Activated effector memory CD4-positive, alpha-beta T cell treated with Interleukin-2 at 50 U/mL for 16 hours (primary cell): ENCODE results near the gene HBG1.

Source experiments
- DNase-seq: peaks from one replicate; pipeline ENCODE4 v3.0.0-alpha.2; 2020

Gene HBG1

DNA sequence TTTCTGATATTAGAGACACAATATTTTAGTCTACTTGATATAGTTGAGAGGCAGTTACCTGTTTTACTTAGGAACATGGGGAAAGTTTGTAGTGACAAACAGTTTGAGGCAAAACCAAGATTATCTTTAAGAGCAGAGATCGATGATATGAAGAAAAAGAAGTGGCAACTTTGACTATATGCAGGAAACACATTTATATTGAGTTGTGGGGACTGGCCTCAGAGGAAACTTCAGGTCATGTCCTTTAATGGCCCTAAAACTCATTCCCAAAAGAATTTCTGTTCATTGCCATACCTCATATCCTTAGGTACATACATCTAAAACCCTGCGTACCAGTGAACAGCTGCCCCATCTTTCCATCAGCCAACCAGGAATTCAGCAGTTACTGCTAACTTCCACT is 4.5 kb downstream of the HBG1 start:
- DNase-seq = no peak

DNA sequence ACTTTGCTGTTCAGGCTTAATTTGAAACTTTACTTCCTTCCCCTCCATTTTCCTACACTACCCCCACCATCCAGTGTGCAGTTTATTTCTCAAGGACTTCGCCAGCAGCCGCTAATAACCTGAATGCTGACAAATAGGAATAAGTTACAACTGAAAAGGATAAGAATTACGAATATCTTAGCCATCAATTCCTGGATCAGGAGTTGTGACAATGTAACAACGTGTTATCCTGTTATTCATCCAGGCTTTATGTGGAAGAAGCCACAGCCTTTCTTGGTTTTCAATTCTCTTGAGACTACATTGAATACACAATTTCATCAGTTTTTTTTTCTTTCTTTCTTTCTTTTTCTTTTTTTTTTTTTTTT is 5.9 kb downstream of the HBG1 start:
- DNase-seq = no peak

DNA sequence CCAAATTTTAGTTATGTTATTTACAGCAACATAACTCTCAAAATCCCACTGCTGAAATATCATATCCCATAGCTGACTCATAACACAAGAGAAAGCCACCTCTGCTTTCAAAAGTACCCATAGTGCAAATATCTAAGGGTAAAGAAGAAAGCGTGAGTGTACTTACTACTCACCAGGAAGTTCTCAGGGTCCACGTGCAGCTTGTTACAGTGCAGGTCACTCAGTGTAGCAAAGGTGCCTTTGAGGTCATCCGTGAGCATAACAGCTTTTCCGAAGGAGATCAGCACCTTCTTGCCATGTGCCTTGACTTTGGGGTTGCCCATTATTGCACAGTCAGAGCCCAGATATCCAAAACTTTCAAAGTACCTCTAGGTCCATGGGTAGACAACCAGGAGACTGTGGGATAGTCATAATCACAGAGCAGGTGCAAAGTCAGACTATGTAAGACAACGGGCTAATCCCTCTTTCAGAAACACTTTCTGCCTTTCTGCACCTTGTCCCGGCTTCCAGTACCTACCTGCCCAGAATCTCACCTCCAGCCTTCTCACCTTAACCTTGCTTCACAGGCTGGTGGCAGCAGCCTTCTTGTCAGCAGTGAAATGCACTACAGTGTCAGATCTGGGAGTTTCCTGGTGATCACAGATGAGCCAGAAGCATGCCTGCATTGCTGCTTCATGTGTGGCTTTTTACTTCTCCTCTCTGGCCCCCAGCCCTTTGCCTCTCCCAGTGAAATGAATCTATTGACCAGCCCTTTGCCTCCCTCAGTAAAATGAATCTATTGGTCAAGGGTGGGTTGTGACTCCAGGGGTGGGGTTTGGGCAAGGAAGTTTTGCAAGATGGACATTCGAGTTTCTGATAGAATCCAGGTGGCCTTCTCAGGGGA is 6.5 kb downstream of the HBG1 start:
- no peak for DNase-seq

DNA sequence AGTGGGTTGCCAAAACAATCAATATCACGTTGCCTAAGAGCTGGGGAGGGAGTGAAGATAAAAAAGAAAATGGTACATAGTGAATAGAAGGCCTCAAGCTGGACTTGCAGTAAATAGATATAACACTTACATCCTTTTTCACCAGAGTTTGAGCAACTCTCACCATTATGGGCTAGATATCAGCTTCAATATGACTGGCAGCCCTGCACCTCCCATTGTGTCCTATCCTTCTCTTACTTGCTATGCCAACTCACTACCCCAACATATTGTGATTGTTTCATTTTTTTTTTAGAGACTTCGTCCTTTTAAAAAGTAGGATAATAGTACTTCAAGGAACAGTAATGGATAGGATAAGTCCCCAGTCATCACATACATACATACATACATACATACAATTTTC is 7.4 kb downstream of the HBG1 start:
- no peak for DNase-seq

DNA sequence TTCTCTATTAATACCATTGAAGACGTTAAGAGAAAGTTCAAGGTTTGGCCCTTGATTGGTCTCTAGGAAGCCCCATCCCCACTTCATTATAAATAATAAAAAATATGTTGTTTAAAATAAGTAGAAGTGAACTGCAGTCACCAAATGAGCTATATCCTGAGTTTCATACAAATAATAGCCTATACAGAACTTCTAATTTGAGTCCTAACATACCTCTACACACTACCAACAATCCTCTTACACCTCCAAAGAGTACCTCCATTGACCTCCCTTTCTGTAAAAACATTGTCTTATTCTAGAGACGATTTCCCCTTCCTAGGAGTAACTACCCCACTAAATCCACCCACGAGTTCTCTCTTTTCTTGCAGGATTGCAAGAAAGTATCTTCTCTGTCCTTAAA is 8.2 kb downstream of the HBG1 start:
- DNase-seq = no peak

DNA sequence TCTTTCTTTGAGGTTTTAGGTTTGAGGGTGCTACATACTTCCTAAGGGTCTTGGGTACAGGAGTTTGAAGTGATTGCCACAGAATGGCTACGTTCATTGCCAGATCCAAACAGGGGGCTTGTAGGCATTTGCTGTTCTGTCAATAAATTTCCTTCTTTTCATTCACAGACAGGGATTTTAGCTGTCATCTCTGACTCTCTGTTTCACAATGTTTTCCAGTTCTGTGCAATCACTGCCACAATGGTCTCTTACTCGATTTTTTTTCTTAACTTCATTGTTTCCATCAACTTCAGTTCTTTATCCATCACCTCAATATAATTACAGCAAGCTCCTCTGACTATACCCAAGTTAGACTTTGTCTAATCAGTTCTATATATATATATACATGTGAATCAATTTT is 9.2 kb downstream of the HBG1 start:
- DNase-seq = no peak

DNA sequence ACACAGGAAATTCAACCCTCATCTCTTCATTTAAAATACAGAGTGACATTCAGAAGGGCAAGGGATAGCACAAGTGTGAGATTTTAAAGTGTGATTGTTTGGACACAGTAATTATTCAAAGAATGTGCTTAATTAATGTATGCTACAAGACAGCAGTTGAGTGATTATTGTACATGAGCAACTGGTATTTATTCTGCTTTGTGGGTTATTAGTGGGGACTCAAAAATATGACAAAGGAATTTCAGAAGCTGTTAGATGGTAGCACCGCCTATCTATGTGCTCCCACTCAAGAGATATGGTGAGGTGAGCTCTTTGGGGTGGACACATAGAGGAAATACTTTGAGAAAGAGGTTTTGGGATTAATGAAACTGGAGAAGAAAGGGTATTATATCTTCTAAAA is 9.6 kb downstream of the HBG1 start:
- DNase-seq = no peak

DNA sequence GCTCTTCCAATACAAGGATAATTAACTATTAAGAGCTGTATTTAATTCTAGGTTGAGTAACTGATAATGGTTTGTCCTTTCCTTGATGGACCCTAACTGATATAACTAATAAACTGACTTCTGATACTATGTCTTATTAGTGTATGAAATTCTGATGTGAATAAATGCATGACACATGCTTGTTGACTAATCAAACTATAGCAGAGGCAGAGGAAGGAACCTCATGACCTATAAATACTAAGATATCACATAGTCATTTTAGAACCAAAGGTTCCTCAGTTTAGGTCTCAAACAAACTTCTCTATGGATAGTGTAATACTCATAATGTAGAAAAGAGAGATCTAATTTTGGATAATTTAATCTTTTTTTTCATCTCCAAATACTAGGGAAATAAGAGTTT is 10.6 kb downstream of the HBG1 start:
- no peak for DNase-seq

DNA sequence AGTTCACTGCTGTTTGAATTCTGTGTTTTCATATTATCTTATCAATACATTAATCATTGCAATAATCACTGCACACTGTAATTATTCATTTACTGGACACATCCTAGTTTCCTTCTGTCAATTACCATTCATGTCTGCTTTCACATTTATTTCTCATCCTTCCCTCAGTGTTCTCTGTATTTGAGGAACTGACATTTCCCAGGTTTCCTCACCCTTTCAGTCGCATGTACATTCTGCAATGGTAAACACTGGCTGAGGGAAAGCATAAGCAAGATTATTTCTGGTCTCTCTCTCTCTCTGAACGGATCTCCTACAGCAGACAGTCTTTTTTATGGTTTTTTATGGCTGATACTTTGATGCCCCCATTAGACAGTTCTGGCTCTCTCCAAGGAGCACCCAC is 11.2 kb downstream of the HBG1 start:
- DNase-seq = no peak

DNA sequence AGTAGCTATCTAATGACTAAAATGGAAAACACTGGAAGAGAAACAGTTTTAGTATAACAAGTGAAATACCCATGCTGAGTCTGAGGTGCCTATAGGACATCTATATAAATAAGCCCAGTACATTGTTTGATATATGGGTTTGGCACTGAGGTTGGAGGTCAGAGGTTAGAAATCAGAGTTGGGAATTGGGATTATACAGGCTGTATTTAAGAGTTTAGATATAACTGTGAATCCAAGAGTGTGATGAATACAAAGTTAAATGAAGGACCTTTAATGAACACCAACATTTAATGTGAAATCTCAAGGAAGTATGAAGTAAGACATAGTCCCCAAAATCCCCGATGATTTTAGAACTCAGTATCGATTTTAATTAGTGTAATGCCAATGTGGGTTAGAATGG is 12.2 kb downstream of the HBG1 start:
- no peak for DNase-seq

DNA sequence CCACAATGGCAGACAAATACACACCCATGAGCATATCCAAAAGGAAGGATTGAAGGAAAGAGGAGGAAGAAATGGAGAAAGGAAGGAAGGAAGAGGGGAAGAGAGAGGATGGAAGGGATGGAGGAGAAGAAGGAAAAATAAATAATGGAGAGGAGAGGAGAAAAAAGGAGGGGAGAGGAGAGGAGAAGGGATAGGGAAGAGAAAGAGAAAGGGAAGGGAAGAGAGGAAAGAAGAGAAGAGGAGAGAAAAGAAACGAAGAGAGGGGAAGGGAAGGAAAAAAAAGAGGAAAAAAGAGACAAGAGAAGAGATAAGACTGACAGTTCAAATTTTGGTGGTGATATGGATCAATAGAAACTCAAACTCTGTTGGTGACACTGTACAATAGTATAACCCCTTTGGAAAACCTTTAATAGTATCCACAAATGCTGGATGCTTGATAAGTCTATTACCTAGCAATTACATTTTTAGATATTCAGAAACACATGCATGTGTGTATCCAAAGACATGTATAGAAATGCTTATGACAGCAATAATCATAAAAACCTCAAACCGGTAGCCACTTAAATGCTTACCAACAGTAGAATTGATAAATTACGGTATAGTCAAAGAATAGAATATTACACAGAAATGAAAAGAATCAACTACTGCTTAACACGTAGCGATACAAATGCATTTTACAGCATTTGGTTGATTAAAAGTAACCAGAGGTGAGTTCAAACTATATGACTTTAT is 14.1 kb downstream of the HBG1 start:
- DNase-seq = no peak

DNA sequence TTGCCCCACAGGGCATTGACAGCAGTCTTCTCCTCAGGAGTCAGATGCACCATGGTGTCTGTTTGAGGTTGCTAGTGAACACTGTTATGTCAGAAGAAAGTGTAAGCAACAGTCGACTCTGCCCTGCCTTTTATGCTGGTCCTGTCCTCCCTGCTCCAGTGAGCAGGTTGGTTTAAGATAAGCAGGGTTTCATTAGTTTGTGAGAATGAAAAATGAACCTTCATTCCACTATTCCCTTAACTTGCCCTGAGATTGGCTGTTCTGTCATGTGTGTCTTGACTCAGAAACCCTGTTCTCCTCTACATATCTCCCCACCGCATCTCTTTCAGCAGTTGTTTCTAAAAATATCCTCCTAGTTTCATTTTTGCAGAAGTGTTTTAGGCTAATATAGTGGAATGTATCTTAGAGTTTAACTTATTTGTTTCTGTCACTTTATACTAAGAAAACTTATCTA is 15.2 kb downstream of the HBG1 start, which contains the start of gene HBD:
Gene HBD, minus strand, starts transcription at position 103 of the 454 bp plus-strand sequence. Its CDS starts 50 bp downstream, at position 53.
- DNase-seq = no peak

DNA sequence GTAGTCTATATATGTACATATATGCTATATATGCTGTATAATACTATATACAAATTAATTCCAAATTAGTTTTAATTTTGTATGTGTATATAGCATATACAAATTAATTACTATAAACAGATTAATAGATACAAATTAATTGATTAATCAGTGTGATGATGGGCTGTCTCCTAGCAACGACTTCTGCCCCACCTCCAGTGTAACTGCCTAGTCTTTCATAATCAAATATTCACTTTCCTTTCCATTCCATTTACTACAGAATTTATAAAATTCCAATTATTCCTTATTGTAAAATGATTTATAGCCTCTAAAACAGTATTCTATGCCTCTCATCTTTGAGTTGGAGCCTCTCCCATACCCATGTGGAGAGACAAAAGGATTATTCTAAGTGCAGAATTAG is 16.4 kb downstream of the HBG1 start:
- no peak for DNase-seq

DNA sequence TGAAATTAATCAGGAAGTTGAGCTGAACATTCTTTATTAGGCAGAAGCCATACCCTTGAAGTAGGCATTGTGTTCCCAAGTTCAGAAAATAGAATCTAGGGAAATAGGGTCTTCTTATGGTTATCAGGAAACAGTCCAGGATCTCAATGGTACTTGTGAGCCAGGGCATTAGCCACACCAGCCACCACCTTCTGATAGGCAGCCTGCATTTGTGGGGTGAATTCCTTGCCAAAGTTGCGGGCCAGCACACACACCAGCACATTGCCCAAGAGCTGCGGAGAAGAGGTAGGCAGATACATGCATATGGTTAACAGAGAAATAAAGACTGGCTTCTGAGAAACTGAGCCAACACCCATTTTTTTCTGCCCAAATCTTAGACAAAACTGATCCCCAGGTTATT is 16.8 kb downstream of the HBG1 start:
- no peak for DNase-seq

DNA sequence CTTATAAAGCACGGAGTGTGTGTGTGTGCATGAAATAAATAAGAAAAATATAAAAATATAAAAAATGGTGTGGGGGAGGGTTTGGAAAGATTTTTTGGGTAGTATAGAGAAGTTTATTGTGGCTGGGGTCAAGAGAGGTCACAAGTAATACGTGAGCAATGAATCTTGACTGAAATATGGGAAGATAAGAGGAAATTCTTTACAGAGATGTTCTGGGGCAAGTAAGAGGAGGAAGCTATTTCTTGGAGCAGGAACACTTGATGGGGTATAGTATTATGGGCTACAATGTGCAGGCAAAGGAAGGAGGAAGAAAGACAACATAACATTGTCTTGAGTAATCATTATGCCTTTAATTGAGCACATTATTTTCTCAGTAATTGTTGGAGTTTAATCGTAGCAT is 17.5 kb downstream of the HBG1 start:
- DNase-seq = no peak

DNA sequence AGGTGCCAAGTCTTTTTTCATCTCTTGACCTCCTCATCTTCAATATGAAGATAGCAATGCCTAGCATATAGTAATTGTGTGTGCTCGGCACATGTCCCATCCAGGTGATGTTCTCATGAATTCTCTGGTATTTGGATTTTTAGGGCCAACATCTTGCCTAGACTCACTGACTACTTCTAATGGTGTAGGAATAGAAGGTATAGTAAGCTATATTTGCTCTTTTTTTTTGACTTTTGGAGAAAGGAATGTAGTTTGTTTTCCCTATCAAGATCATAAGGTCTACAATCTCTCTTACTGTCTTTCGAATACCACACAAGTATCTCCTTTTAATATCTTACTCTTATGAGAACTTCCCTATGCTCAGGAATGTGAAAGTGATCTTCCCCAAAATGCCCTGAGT is 18.5 kb downstream of the HBG1 start:
- DNase-seq = no peak

DNA sequence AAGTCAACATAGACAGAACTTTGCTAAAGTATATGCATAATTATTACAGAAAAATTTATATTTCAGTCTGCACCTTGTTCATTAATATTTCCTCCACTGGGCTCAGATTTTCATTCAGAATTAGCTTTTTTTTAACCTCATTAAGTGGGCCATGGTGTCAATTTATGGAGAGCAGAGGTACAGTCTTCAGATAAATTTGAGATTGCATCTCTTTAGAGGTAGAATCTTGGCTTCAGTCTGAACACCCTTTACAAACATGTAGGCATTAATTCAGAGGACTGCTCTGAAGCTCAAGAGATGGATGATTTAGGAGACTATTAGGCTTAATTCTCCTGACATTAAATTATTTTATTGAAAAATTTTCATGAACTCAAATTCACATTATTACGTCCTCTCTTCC is 19.4 kb downstream of the HBG1 start:
- DNase-seq = no peak

DNA sequence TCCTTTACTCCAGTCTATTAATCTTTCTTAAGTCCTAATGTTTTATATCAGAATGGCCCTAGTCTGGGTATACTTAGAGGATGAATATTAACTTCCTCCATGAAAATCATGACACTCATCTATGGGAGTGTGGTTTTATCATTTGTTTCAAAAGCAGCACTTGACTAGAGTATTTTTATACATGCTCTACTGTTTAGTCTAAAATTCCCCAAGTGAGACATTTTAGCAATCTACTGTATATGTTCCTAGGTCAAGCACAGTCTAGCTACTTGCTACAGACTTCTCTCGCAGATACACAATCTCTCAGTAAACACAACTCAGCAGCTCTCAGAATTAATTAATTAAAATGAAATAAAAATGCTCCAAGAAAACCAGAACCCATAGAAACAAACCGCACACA is 19.9 kb downstream of the HBG1 start:
- DNase-seq = no peak

DNA sequence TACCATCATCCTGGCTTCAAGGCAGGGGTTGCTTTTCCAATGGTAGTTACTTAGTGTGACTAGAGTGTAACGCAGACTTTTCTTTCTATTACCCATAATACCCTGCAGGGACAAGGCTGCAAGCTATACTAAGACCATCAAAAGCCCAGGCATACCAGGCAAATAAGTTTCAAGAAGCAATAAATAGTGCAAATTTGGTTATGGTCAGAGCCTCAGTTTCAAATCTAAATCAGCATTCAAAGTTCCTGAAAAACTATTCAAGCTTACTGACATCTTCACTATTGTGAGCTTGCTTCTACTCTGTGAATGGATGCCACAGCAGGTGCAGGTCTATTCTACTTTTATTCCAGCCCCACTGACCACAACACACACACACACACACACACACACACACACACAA is 20.3 kb downstream of the HBG1 start:
- DNase-seq = no peak

DNA sequence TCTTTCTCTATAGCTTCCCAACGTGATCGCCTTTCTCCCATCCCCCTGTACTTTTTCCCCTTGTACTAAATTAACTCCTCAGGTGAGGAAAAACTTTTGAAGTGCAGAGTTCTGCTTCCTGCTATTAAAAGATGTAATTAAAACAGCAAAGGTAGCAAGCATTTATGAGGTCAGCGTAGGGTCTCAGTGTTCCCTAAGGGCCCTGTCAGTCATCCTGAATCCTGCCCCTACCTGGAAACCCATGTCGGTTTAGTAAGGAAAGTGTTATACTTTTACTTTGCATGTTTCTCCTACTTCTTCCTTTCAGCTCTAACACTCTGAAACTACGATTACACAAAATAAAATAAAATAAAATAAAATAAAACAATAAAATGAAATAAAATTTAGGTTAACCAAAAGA is 21.5 kb downstream of the HBG1 start:
- DNase-seq = no peak

DNA sequence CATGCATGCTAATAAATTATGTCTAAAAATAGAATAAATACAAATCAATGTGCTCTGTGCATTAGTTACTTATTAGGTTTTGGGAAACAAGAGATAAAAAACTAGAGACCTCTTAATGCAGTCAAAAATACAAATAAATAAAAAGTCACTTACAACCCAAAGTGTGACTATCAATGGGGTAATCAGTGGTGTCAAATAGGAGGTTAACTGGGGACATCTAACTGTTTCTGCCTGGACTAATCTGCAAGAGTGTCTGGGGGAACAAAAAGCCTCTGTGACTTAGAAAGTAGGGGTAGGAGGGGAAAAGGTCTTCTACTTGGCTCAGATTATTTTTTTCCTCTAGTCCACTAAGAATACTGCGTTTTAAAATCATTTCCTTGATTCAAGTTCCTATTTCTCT is 22.0 kb downstream of the HBG1 start:
- no peak for DNase-seq

DNA sequence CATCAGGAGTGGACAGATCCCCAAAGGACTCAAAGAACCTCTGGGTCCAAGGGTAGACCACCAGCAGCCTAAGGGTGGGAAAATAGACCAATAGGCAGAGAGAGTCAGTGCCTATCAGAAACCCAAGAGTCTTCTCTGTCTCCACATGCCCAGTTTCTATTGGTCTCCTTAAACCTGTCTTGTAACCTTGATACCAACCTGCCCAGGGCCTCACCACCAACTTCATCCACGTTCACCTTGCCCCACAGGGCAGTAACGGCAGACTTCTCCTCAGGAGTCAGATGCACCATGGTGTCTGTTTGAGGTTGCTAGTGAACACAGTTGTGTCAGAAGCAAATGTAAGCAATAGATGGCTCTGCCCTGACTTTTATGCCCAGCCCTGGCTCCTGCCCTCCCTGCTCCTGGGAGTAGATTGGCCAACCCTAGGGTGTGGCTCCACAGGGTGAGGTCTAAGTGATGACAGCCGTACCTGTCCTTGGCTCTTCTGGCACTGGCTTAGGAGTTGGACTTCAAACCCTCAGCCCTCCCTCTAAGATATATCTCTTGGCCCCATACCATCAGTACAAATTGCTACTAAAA is 22.8 kb downstream of the HBG1 start, which contains the start of gene HBB:
Gene HBB, minus strand, starts transcription at position 340 of the 579 bp plus-strand sequence. Its CDS starts 50 bp downstream, at position 290.
- no peak for DNase-seq

DNA sequence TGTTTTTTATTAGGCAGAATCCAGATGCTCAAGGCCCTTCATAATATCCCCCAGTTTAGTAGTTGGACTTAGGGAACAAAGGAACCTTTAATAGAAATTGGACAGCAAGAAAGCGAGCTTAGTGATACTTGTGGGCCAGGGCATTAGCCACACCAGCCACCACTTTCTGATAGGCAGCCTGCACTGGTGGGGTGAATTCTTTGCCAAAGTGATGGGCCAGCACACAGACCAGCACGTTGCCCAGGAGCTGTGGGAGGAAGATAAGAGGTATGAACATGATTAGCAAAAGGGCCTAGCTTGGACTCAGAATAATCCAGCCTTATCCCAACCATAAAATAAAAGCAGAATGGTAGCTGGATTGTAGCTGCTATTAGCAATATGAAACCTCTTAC is 24.2 kb downstream of the HBG1 start:
- no peak for DNase-seq
